Keratinocyte (primary cell): ENCODE results near the gene ERBB4. TPM values are rescaled to one million over a fixed set of nuclear protein-coding genes. Genes with fewer than 3 reads are reported as not detected.

Experiments
- DNase-seq: peaks from one replicate; pipeline ENCODE4 v3.0.0-alpha.2; 2011; ENCODE audit warnings: low read depth, missing footprints, low spot score
- FAIRE-seq: peaks from 2 replicates; lab custom pipeline; 2011; peaks lifted over from hg19 to GRCh38; lab: Jason Lieb, UNC
- H2AFZ ChIP-seq: 2 replicates; pipeline ENCODE4 v1.6.0; 2012; ENCODE audit warnings: low read length, control low read depth, inconsistent platforms; ENCODE audit not compliant: control insufficient read depth
- H3K27ac ChIP-seq: 2 replicates; pipeline ENCODE4 v1.5.1; 2011; ENCODE audit warnings: low read length; ENCODE audit not compliant: control insufficient read depth, insufficient read depth
- H3K27me3 ChIP-seq: 3 replicates; pipeline ENCODE4 v1.6.0; 2011; ENCODE audit warnings: low read length; ENCODE audit not compliant: control insufficient read depth, insufficient read depth; ENCODE audit errors: extremely low read depth
- H3K36me3 ChIP-seq, 2 experiments: 2 replicates in 1 of 2; 3 replicates in 1 of 2; pipeline ENCODE4 v1.5.1; 2011; ENCODE audit warnings: low read length in 2 of 2, mild to moderate bottlenecking in 1 of 2; ENCODE audit not compliant: control insufficient read depth in 2 of 2, insufficient read depth in 2 of 2; ENCODE audit errors: extremely low read depth in 1 of 2
- H3K4me1 ChIP-seq: 3 replicates; pipeline ENCODE4 v1.5.1; 2011; ENCODE audit warnings: low read length; ENCODE audit not compliant: control insufficient read depth, insufficient read depth; ENCODE audit errors: extremely low read depth
- H3K4me2 ChIP-seq: 3 replicates; pipeline ENCODE4 v1.6.0; 2011; ENCODE audit warnings: low read depth, low read length; ENCODE audit not compliant: control insufficient read depth, insufficient read depth; ENCODE audit errors: extremely low read depth
- H3K4me3 ChIP-seq, 3 experiments: fragments of 200-600 bp in 1 of 3; sonication (generic) in 1 of 3; 2 replicates in 2 of 3; 3 replicates in 1 of 3; pipeline ENCODE4 v1.5.1; 2011 to 2016; ENCODE audit warnings: low read length in 3 of 3, mild to moderate bottlenecking in 3 of 3, control low read depth in 2 of 3, inconsistent platforms in 1 of 3, low read depth in 1 of 3, mixed read lengths in 1 of 3, mixed run types in 1 of 3, moderate library complexity in 1 of 3; ENCODE audit not compliant: control insufficient read depth in 2 of 3, insufficient read depth in 2 of 3; ENCODE audit errors: extremely low read depth in 1 of 3
- H3K79me2 ChIP-seq: 2 replicates; pipeline ENCODE4 v1.6.0; 2012; ENCODE audit warnings: low read length; ENCODE audit not compliant: control insufficient read depth, insufficient read depth
- H3K9ac ChIP-seq: 3 replicates; pipeline ENCODE4 v1.6.0; 2011; ENCODE audit warnings: low read length; ENCODE audit not compliant: control insufficient read depth, insufficient read depth; ENCODE audit errors: extremely low read depth
- H3K9me1 ChIP-seq: 3 replicates; pipeline ENCODE4 v1.6.0; 2011; ENCODE audit warnings: low read length; ENCODE audit not compliant: control insufficient read depth, insufficient read depth; ENCODE audit errors: extremely low read depth
- H3K9me3 ChIP-seq: 2 replicates; pipeline ENCODE4 v1.5.1; 2012; ENCODE audit warnings: low read depth, low read length; ENCODE audit not compliant: control insufficient read depth
- H4K20me1 ChIP-seq: 3 replicates; pipeline ENCODE4 v1.6.0; 2011; ENCODE audit warnings: low read length; ENCODE audit not compliant: control insufficient read depth, insufficient read depth; ENCODE audit errors: extremely low read depth
- EZH2 ChIP-seq: IDR thresholded peaks from one replicate; pipeline ENCODE4 v1.6.1; 2012; ENCODE audit warnings: inconsistent platforms, mild to moderate bottlenecking, low read length, moderate library complexity
- dilution Hi-C: fragments of 300-500 bp; cut with MboI; formaldehyde crosslinking; loops from one replicate; pipeline ENCODE4 v1.7.0; 2020; ENCODE audit warnings: low sequenced_read_pairs; ENCODE audit not compliant: extremely low pct_ligation_motif_present
- polyA plus RNA-seq, 5 experiments: library from polyadenylated mRNA; depleted of rRNA in 3 of 5; stranded (reverse) in 3 of 5; stranded (forward) in 1 of 5; unstranded in 1 of 5; fragments of >200 nt; gene quantifications; 1 replicate in 1 of 5; 2 replicates in 3 of 5; 3 replicates in 1 of 5; pipeline versions ENCODE4 v1.2.1 to v1.2.3, GENCODE V29; 2011 to 2012; ENCODE audit warnings: missing spikeins in 2 of 5, low read depth in 1 of 5, low replicate concordance in 1 of 5
- TF ChIP-seq, protein P1 (sequence below), 3 experiments: IDR thresholded peaks in 1 of 3; conservative IDR thresholded peaks in 1 of 3; optimal IDR thresholded peaks in 1 of 3; 2 replicates in 2 of 3; 3 replicates in 1 of 3; pipeline versions ENCODE3 to v1.5.1; 2011; ENCODE audit warnings: low read length in 3 of 3, mild to moderate bottlenecking in 3 of 3, moderate library complexity in 2 of 3, control low read depth in 1 of 3, inconsistent platforms in 1 of 3; ENCODE audit not compliant: insufficient read depth in 2 of 3; ENCODE audit errors: extremely low read depth in 1 of 3

The ERBB4 gene
- polyA plus RNA-seq, 1 donor (not counting 4 experiments of a cell fraction or from before 2014, with no cell fraction given), result 0.01 TPM

DNA sequence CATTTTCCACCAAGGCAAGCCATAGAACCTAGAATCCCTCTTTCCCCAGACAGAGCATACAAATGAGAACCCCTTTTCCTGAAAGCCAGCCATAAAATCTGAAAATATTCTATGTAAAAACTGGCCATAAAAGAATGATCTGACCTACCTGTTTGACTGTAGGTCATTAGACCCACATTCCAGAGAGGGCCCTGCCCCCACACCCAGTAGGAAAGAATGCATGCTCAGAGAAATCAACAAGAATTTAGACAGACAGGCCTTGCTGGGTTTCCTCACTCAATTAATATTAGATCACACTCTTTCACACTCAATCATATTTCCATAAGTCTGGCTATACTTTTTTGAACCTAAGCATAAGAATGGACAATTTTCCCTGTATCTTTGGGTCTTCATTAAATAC lies 929.5 kb downstream of the ERBB4 start:
- Histone ChIP-seq H3K27ac (no peak overlapping the region), H4K20me1 (no peaks in the 10 kb centered on the region), H3K36me3 (no peaks in the 10 kb centered on the region), H3K4me1 (no peaks in the 10 kb centered on the region), H3K9me3 (no peaks in the 10 kb centered on the region), H3K4me3 (no peak overlapping the region), H3K79me2 (no peaks in the 10 kb centered on the region), H3K27me3 (no peaks in the 10 kb centered on the region), H3K9ac (no peak overlapping the region), H3K4me2 (no peak overlapping the region), H3K9me1 (no peaks in the 10 kb centered on the region), H2AFZ (no peak overlapping the region)
- no peak for FAIRE-seq
- no peak for TF ChIP-seq EZH2
- TF ChIP-seq, protein P1, sequence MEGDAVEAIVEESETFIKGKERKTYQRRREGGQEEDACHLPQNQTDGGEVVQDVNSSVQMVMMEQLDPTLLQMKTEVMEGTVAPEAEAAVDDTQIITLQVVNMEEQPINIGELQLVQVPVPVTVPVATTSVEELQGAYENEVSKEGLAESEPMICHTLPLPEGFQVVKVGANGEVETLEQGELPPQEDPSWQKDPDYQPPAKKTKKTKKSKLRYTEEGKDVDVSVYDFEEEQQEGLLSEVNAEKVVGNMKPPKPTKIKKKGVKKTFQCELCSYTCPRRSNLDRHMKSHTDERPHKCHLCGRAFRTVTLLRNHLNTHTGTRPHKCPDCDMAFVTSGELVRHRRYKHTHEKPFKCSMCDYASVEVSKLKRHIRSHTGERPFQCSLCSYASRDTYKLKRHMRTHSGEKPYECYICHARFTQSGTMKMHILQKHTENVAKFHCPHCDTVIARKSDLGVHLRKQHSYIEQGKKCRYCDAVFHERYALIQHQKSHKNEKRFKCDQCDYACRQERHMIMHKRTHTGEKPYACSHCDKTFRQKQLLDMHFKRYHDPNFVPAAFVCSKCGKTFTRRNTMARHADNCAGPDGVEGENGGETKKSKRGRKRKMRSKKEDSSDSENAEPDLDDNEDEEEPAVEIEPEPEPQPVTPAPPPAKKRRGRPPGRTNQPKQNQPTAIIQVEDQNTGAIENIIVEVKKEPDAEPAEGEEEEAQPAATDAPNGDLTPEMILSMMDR (optimal IDR thresholded peaks at IDR 0.05 in 1 of 3, IDR thresholded peaks at IDR 0.05 in 1 of 3, conservative IDR thresholded peaks at IDR 0.05 in 1 of 3; ENCODE audit: extremely low read depth in 1 of 3, insufficient read depth in 2 of 3, low read length in 3 of 3), result no peak
- dilution Hi-C loops, result no loop called here
- DNase-seq, result no peak

DNA sequence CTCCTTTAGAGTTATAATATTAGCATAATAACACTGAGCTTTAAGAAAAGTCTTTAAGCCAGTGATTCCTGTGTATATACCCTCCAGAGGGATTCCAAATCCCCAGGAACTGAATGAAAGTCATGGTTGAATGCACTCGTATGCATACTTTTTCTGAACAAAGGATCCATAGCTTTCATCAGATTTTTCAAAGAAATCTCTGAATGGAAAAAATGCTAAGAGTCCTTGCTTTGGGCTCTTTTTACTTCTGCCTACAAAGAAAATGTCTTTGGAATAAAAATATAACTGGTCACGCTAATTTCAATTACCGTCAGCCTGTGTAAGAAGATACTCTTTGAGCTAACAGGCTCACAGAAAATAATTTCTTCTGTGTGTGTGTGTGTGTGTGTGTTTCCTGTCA lies 939.5 kb downstream of the ERBB4 start:
- Histone ChIP-seq H3K27ac (no peak overlapping the region), H3K4me2 (no peak overlapping the region), H2AFZ (no peak overlapping the region), H3K4me3 (no peak overlapping the region), H3K4me1 (no peaks in the 10 kb centered on the region), H3K9me1 (no peaks in the 10 kb centered on the region), H3K9ac (no peak overlapping the region), H3K36me3 (no peaks in the 10 kb centered on the region), H3K79me2 (no peaks in the 10 kb centered on the region), H4K20me1 (no peaks in the 10 kb centered on the region), H3K9me3 (no peaks in the 10 kb centered on the region), H3K27me3 (no peaks in the 10 kb centered on the region)
- DNase-seq (no peak), FAIRE-seq (no peak)
- TF ChIP-seq, protein P1 (optimal IDR thresholded peaks at IDR 0.05 in 1 of 3, IDR thresholded peaks at IDR 0.05 in 1 of 3, conservative IDR thresholded peaks at IDR 0.05 in 1 of 3; ENCODE audit: extremely low read depth in 1 of 3, insufficient read depth in 2 of 3, low read length in 3 of 3), result no peak
- no peak for TF ChIP-seq EZH2
- dilution Hi-C loops, result no loop called here
